Measurements from ENCODE around the gene DUSP15.

The DUSP15 gene

DNA sequence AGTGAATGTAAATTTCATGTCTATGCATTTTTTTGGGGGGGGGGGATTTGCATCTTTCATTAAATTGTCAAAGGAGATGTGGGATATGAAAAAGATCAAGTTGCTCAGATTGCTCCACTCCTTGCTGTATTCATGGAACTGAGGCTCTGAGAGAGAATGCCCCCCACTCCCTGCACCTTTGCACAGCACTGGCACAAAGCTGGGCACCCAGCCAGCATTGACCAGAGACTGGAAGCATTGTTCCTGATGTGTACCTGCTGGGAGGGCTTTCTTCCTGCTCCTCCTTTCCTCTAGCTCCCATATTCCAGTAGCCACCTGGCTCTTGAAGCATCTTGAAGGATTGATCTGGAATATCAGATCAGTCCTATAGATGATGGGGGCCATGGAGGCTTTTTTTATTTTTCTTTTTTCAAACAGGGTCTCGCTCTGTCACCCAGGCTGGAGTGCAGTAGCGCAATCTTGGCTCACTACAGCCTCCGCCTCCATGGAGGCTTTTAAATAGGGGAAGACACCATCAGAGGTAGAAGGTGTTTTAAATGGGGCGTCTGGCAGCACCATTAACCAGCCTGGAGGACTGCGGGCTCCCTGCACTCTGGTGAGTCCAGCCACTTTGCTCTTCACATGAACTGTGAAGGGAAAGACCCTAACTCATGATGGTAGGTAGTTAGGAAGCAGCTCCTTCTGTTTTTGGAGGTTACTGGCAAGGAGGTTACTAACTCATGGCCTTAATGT is 10.9 kb downstream of the DUSP15 start:
- peak; percentile 23 for DNase-seq

DNA sequence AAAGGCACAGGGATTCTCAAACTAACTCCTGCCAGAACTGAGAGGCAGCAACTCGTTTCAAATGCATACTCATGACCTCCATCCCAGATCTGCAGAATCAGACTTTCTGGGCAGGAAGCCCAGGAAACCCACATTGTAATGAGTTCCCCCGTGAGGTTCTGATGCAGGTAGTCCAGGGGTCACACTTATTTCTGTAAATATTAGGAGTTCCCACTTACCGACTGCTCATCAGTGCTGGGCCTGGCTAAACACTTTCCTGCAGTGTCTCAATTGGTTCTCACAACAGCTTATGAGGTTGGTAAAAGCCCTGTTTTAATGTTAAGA is 11.6 kb downstream of the DUSP15 start:
- DNase-seq, result peak; percentile 14

DNA sequence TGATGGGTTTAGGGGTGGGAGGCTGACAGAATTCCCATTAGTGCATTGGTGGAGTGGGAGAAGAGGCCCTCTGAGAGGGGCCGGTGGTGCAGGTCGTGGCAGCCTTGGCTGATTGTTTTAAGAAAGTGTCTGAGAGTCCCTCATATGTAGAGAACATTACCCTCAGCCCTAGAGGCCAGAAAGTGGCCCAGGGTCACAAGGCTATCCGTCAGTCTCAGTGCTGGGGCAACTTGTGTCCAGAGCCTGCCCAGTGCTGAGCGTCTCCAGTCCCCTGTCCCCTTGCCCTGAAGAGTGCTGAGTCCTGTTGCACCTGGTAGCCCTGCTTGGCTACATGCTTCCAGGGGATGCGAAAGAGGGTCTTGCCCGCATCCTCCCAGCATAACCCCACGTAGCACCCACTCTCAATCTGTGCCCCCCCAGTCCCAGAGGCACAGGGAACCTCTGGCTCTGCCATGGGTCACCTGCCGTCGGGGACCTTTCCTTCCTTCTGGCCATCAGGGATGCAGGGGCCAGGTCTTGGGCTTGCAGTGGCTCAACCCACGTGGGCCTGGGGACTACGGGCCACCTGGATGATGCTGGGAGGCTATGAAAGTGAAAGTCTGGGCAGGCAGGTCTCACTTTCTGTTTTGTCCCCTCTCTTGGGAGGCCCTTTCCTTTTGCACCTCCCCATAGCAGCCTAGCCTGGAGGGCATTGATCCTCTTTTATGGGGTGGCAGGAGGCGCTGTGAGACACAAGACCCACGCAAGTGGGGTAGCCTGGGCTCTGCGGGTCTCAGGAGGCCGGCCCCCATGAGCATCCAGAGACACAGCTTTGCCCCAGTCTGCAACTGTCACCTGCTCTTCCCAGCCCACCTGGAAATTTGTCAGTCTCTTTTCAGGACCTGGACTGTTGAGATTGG is 12.2 kb downstream of the DUSP15 start:
- peak; percentile 22 for DNase-seq

DNA sequence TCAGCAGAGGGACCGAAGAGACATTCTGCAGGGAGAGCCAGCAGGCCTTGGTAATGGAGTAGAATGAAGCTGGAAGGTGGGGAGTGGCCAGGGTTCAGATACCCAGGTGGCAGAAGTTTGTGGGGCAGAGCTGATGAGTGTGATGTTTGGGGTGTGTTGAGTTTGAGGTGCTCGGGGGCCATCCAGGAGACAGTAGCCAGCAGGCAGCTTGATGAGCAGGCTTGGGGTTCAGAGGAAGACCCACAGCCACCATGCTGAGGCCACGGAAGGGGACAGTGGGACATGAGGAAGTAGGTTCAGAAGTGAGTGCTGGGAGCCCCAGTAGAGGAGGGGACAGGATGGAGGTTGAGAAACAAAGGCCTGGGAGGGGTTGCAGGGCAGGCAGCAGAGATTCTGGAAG is 13.8 kb downstream of the DUSP15 start:
- DNase-seq, result no peak

DNA sequence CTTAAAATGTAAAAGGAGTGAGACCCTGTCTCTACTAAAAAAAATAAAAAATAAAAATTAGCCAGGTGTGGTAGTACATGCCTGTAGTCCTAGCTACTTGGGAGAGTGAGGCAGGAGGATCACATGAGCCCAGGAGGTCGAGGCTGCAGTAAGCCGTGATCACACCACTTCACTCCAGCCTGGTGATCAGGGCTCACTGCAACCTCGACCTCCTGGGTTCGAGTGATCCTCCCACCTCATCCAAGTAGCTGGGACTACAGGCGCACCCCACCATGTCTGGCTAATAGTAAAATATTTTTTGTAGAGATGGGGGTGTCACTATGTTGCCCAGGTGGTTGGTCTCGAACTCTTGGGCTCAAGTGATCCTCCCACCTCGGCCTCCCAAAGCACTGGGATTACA is 16.8 kb downstream of the DUSP15 start:
- no peak for DNase-seq

DNA sequence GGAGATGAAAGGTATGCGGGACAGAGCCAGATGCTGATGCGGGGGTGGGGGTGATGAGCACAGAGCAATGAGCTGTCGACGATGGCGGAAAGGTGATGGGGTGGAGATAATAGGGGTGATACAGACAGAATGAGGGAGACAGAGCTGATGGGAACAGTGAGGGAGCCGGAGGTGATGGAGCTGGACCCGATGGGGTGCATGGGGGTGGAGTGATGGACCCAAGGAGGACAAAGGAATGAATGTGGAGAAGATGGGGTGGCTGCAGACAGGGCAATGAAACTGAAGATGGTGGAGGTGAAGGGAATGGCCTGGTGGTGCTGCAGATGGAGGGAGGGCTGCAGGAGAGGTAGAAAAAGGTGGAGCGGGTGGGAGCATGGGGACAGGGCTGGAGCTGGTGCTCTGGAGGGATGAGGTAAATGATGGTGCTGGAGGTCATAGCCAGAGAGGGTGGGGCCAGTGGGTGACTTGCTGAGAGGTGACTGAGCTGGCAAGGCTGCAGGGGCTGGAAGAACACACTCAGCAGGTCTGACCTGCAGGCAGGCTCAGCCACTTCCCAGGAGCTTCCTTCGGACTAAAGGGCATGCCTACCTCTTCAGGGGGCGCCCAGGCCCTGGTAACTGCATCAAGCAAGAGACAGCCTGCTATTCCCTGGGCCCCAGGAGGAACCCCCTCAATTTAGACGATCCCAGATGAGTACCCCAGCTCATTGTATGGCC is 18.9 kb downstream of the DUSP15 start:
- no peak for DNase-seq

DNA sequence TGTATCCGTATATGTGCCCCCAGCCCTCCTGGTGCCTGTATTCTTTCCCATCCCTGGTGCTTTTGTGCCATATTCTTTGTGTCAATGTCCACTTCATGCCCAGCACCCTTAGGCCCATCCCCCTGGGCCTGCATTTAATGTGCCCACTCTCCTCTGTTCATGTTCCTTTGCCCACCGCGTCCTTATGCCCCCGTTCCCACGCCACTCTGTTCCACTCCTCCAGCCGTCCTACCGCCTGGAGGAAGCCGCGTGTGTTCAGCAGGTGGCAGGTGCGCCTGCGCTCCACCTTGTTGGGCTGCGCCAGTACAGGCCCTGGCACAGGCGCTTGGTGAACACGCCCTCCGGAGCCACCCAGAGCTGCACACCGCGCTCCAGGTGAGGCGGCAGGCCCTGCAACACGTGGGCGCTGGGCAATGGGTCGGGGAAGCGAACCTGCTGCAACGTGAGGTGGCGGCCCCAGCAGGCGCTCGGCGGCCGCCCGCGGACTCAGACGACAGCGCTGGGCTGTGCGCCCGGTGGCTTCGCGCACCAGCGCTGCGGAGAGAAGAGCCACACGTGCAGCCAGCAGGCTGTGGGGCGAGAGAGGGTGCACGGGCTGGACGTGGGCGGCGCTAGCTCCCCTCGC is 20.9 kb downstream of the DUSP15 start:
- no peak for DNase-seq

DNA sequence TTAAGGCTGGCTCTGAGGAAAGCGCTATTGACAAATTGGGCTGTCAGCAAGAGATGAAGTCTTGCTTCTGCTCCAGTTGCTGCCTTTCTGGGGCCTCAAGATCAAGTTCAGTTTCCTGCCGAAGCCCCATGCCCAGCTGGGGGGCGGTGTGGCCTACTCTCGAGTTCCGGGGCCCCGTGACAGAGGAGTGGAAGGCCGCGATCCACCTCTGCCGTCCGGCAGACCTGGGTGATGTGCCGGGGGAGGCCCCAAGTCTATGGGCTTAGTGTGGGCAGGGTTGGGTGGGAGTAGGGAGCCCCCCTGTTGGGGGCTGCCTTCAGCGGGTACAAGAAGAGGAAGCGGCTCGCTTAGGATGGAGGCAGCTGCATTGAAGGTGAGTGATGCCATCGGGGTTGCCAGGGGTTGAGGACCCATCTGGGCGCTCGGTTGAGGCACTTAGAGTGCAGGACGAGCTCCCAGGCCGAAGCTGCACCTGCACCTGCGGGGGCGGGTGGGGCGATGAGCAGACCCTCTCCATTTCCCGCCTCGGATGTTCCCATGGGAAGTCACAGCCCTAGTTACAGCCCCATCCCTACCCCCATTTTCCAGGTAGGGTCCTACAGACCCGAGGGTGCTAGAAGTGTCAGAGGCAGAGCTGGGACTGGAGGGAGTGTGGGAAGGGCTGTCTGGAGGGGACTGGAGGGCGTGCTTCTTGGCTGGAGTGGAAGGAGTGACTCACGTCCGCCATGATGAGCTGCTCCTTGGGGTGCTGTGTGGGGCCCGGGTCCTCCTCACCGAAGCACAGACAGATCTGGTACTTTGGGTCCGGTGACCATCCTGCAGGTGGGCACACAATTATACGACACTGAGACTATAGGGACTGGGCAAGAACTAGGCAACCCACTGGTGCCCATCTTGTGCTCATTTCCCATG is 22.0 kb downstream of the DUSP15 start:
- DNase-seq, result no peak

DNA sequence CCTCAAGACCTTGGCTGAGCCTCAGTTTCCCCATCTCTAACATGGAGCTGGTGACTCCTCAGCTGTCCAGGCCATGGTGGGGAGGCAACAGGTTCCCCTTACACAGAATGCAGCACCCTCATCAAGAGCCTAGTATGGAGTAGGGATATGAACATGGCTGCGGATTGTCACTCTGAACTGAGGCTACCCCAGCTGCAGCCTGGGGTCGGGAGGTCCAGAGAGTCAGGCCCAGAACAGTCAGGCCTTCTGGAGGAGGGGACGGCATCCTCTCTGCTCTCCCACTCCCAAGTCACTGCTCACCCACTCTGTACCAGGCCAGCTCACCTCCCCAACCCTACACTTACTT is 23.6 kb downstream of the DUSP15 start:
- no peak for DNase-seq

DNA sequence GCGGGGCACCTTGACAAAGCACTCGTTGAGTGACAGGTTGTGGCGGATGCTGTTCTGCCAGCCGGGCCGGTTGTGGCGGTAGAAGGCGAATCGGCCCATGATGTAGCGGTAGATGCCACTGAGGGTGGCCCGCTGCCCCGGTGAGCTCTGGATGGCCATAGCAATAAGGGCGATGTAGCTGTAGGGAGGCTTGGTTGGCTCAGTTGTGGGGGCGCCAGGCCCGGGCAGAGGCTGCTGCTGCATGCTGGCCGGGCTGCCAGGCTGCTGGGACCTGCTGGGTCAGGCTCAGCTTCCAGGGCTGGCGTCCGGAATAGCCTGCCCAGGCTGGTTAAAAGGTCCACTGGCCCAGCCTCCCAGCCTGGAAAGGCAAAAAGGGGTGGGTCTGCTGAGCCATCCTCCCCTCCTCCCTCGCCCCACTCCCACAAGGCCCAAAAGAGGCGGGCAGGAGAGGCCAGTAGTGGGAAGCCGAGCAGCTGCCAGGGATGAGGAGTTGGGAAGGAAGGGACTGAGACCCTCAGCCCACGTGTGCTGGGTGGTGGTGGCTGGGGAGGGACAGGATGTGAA is 24.9 kb downstream of the DUSP15 start, which contains the start of gene FOXS1:
Gene FOXS1, minus strand, starts transcription at position 305 of the 564 bp plus-strand sequence. Its CDS starts 62 bp downstream, at position 243.
- no peak for DNase-seq

DNA sequence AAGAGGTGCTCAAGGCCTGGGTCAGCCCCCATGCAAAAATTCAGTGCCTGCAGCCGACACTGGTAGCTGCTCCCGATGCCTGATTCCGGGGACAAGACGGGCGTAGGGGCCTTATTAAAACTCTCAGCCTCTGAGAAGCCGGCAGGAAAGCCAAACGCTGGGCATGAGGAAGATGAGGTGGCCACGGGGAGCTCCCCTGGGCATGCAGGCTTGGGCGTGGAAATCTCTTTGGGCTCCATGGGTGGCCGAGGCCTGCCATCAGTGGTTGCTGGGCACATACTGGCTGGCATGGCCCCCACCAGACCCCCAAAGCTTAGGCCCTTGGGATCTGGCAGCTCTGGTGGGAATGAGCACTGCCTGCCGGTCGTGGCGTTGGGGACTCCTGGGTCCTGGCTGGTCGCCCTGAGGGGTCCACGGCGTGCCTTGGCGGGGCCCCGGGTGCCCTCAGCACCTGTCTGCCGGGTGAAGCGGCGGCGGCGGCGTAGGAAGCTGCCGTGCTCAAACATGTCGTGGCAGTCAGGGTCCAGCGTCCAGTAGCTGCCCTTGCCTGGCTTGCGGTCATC is 25.5 kb downstream of the DUSP15 start:
- DNase-seq, result no peak

DNA sequence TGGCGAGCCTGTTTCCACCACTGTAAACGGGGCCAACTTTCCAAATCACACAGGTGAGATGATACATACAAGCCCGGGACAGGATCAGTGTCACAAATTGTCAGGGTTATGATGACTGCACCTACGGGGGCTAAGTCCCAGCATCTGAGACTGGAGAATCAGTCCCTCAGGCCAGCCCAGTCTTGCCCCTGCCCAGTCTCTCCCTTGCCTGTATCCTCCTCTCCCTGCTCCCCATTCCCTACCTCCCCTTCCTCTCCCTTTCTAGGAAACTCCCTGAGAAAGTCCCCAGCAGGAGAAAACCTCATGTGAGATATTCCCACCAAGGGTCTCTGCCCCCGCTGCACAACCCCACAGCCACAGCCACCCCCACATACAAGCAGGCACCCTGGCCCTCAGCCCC is 26.4 kb downstream of the DUSP15 start:
- DNase-seq, result no peak

DNA sequence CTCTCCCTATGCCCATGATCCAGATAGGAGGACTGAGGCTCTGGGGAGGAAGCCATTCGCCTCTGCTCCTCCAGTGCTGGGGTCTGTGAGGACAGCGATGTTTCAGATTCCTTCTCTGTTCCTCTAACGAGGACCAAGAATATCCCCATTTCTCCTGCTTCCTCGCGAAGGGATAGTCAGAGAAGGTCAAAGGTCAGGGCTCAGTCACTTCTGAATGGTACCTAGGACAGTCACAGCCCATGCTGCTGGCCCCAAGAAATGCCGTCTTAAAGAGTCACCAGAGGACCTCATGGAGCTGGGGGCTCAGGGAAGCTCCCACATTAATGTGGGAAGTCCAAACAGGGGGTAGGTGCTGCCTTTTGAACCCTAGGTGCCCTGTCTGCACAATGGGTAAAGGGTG is 27.0 kb downstream of the DUSP15 start:
- no peak for DNase-seq

DNA sequence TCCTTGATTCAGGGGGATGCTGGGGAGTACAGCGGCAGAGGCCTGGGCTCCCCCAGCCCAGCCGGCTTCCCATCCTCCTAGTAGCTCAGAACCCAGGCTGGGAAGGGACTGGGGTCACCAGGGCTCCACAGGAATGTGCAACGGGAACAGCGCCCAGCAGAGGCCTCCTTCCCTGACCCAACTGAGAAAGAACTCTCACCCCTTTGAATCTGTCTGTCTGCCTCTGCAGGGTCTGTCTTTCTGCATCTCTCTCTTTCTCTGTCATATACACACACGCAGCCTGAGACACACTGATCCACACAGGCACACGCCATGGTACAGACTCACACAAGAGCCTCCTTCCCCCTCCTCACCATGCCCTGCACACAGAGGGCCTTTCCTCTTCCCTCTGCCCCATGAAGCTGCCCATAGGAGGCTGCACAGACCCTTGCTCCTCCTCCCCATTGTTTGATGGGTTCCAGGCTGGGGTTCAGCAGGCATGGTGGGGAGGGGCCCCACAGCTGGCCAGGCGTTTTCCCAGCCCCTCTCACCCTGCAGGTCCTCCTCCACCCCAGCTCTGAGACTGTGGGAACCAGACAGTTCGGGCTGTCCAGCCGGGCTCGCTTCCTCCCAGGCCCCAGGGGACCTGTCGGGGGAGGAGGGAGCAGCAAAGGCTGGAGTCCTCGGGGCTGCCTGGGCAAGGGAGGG is 27.7 kb downstream of the DUSP15 start:
- no peak for DNase-seq

DNA sequence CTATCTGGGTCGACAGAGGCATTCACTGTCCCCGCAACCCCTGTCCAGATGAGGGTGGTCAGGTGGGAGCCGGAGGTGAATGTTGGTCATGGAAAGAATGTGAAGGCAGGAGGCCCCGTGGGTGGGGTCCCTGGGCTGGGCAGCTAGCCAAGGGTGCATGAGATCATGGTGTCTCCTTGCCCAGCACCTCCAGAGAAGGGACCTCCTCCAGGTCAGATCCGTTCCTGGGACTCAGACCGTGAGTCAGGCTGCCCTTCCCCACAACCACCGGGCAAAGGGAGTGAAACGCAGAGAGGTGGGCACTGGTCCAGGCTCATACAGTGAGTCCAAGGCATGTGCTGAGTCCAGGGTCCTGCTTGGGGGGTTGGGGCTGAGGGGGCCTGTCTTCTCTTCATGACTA is 28.4 kb downstream of the DUSP15 start:
- DNase-seq, result no peak

DNA sequence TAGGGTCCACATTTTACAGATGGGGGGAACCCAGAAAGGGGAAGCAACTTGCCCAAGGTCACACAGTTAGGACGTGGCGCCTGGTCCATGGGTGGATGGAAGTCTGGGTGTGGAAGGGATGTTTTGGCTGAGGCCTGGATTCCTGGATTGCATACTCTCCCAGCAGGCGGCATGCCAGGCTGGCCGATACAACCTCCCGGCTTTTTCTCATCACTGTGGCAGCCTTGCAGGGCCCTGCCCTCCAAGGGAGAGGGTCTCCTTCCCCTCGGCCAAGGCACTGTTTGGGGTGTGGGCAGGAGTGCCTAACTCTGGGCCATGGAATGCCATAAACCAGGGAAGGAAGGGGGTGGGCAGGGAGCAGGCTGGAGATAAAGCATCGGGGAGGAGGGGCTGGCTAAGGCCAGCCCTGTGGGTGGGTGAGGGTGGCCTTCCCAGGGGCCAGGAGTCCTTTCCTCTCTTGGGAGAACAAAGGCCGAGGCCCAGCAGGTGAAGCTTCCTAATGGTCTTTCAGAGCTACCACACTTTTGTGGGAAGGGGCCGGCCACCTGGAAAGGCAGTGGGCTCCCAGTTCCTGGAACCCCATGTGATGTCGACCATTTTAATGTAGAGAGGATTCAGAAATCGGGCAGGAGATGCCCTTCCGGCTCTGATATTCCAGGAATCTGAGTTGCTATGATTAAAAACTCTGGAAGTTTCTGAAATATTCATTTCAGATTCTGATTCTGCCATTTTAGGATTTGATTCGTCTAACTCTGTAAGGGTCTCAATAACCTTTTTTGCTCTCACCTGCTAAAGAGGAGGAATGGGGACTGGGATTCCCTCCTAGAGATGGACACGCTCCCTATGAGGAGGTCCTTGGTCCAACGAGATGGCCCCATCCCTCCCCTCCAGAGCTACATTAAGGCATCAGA is 29.2 kb downstream of the DUSP15 start:
- DNase-seq, result no peak

DNA sequence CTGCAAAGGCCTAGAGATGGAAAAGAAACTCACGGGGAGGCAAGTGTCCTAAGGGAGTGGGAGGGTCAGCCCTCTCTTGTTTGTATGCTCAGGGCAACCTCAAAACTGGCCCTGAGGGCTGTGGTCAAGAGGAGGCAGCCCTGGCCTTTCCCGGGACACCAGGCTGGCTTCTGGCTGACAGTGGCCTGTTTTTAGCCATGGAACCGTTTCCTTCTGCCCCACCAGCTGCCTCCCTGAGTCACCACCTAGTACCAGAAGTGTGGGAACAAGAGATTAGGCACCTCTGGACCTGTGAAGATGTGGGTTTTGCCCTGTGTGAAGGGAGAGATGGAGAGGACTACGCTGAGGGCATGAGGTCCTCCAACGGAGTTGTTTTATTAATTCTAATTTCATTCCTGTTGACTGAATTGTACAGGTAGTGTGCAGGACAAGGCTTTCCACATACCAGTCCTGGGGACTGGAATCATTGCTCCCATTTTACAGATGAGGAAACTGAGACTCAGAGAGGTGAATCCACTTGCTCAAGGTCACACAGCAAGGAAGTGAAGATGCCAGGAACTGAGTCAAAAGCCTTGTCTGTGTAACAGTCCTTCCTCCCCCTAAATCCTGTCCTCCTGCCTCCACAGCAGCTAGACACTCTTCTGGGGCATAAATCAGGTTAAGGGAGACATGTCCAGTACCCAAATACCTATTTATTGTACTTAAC is 30.4 kb downstream of the DUSP15 start:
- DNase-seq, result no peak

DNA sequence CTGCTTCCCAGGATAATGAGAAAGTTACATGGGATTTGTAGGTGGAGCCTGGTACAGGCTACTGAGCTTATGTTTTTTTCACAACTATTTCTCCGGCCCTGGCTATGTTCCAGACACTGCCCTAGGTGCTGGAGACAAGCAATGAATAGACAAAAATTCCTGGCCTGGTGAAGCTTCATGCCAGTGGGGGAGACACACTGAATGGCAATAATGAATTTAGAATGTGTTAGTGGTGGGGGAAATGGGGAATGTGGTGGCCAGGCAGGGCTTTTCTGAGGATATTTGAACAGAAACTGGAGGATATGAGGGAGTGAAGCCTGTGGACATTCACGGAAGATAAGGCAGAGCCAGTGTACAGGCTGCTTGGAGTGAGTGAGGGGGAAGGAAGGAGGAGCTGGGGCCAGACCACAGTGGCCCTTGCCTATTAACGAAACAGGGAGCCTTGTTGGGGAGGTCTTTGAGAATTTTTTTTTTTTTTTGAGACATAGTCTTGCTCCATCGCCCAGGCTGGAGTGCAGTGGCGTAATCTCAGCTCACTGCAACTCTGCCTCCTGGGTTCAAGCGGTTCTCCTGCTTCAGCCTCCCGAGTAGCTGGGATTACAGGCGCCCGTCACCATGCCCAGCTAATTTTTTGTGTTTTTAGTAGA is 31.6 kb downstream of the DUSP15 start:
- DNase-seq, result no peak

Data from activated CD4-positive, CD25-positive, alpha-beta regulatory T cell treated with anti-CD3 and anti-CD28 coated beads, Interleukin-2, amount 50 U/mL, for 72 hours (primary cell).